Thoracic aorta (tissue), 2 donors: Measurements from ENCODE around the gene CACYBP. TPM values are rescaled to one million over a fixed set of nuclear protein-coding genes. Genes with fewer than 3 reads are reported as not detected.

Experiments
- ATAC-seq: fragments of 150-250 bp; one replicate; pipeline ENCODE4 v1.8.0; 2017; ENCODE audit warnings: low read depth; ENCODE audit not compliant: insufficient number of reproducible peaks, low FRiP score
- DNase-seq: peaks from one replicate; pipeline ENCODE4 v3.0.0-alpha.2; 2020; ENCODE audit warnings: low spot score
- H3K27ac ChIP-seq, 2 donors: fragments of 200-600 bp; sonication (generic); 1 replicate in 1 of 2; 2 replicates in 1 of 2; pipeline ENCODE4 v1.5.1; 2016; ENCODE audit warnings: mild to moderate bottlenecking in 2 of 2, moderate library complexity in 2 of 2
- H3K27me3 ChIP-seq: fragments of 200-600 bp; sonication (generic); replicated peaks from 2 replicates; pipeline ENCODE4 v1.6.0; 2016; ENCODE audit warnings: mild to moderate bottlenecking; ENCODE audit not compliant: insufficient read depth
- H3K36me3 ChIP-seq: fragments of 200-600 bp; sonication (generic); one replicate; pipeline ENCODE4 v1.5.1; 2016
- H3K4me1 ChIP-seq, 2 donors: fragments of 200-600 bp; sonication (generic); 1 replicate in 1 of 2; 2 replicates in 1 of 2; pipeline versions ENCODE4 v1.5.1 to v1.6.0; 2016; ENCODE audit warnings: low read depth in 2 of 2, mild to moderate bottlenecking in 1 of 2; ENCODE audit not compliant: control insufficient read depth in 1 of 2
- H3K4me3 ChIP-seq: fragments of 200-600 bp; sonication (generic); 2 replicates; pipeline ENCODE4 v1.5.1; 2016; ENCODE audit warnings: mild to moderate bottlenecking
- H3K9me3 ChIP-seq: fragments of 200-600 bp; sonication (generic); 2 replicates; pipeline ENCODE4 v1.5.1; 2016
- total RNA-seq, 2 donors: library from RNA; depleted of rRNA; stranded (reverse); fragments of >200 nt; gene quantifications; one replicate each; pipeline versions ENCODE4 v1.1.0 to v1.2.3, GENCODE V29; 2016
- TF ChIP-seq, protein P1 (sequence below): fragments of 200-600 bp; sonication (generic); IDR thresholded peaks from one replicate; pipeline ENCODE4 v1.5.1; 2019; ENCODE audit warnings: antibody characterized with exemption

CACYBP gene
- total RNA-seq, 2 donors from 2014 or later = 54.8 to 55.0 TPM

DNA sequence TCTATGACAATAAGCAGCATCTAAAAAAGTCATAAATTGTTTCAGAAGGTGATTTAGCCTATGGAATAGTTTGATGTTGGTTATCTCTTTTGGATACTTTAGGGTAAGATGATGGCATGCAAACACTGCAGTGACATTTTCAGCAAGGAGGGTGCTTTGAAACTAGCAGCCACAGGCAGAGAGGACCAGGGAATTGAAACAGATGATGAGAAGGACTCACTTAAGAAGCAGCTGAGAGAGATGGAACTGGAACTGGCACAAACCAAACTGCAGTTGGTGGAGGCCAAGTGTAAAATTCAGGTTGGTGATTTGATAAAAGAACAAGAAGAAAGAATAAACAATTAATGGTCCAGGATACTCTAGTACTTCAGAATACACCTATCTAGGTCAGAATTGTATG lies 11.2 kb upstream of the CACYBP start:
- ATAC-seq (no peak), DNase-seq (no peak)
- Histone ChIP-seq H3K9me3 (no peaks in the 10 kb centered on the region), H3K27ac (no peak overlapping the region), H3K27me3 (no peaks in the 10 kb centered on the region), H3K4me3 (no peak overlapping the region), H3K36me3 (no peaks in the 10 kb centered on the region), H3K4me1 (peaks cover 0 to 3% of the 10 kb centered on the region in 2 donors)
- TF ChIP-seq, protein P1, sequence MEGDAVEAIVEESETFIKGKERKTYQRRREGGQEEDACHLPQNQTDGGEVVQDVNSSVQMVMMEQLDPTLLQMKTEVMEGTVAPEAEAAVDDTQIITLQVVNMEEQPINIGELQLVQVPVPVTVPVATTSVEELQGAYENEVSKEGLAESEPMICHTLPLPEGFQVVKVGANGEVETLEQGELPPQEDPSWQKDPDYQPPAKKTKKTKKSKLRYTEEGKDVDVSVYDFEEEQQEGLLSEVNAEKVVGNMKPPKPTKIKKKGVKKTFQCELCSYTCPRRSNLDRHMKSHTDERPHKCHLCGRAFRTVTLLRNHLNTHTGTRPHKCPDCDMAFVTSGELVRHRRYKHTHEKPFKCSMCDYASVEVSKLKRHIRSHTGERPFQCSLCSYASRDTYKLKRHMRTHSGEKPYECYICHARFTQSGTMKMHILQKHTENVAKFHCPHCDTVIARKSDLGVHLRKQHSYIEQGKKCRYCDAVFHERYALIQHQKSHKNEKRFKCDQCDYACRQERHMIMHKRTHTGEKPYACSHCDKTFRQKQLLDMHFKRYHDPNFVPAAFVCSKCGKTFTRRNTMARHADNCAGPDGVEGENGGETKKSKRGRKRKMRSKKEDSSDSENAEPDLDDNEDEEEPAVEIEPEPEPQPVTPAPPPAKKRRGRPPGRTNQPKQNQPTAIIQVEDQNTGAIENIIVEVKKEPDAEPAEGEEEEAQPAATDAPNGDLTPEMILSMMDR = no peak

DNA sequence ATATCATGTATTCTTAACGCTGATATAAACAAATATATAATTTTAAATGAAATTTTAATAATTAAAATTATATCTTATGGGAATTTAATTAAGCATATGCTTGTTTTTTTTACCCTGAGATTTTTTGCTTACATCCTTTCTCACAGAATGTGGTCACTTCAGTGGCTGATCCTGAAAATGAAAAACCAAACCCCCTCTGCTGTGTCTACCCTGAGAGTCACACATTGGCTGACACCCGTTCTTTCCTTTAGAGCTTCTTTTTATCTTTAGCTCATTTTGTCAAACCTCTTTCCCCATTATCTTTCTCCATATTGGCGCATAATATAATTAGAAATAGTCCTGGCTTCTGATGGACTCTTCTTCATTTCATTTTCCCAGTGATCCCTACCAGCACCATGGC lies 10.8 kb upstream of the CACYBP start:
- Histone ChIP-seq H3K4me1 (peaks cover 0 to 3% of the 10 kb centered on the region in 2 donors), H3K27ac (peak overlapping the region in 1 of 2 donors; percentile 59), H3K9me3 (no peaks in the 10 kb centered on the region), H3K27me3 (no peaks in the 10 kb centered on the region), H3K36me3 (no peaks in the 10 kb centered on the region), H3K4me3 (no peak overlapping the region)
- DNase-seq (no peak), ATAC-seq (no peak)
- TF ChIP-seq, protein P1 = no peak

DNA sequence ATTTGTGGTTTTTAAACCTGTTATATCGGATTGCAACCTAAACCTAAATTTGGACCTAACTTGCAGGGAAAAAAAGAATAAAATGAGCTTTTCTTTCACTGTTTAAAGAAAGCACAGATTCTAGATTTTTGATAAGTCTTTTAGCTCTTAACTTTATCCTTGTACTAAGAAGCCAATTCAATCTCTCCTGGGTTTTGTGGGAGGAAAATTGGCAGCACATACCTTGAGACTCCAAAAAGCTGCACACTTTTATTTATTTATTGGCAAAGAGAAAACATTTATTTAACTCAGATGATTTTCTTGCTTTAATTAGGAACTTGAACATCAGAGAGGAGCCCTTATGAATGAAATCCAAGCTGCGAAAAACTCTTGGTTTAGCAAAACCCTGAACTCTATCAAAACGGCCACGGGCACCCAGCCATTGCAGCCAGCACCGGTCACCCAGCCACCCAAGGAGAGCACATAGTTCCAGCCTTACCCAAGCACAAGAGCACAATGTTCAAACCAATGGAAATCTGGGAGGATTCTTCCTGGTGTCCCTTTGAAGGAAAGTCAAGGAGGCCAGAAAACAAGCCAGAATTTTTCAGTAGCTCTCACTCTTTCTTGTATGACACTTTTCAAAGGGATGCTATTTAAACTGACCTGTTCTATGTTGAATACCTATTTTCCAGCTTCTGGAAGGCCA lies 10.1 kb upstream of the CACYBP start:
- ATAC-seq = no peak
- Histone ChIP-seq H3K27me3 (no peaks in the 10 kb centered on the region), H3K27ac (peak overlapping the region; percentile 59 to 75), H3K4me3 (peak overlapping the region; percentile 70), H3K4me1 (peaks cover 0 to 3% of the 10 kb centered on the region in 2 donors), H3K36me3 (no peaks in the 10 kb centered on the region), H3K9me3 (no peaks in the 10 kb centered on the region)
- DNase-seq = no peak
- TF ChIP-seq, protein P1 = no peak

DNA sequence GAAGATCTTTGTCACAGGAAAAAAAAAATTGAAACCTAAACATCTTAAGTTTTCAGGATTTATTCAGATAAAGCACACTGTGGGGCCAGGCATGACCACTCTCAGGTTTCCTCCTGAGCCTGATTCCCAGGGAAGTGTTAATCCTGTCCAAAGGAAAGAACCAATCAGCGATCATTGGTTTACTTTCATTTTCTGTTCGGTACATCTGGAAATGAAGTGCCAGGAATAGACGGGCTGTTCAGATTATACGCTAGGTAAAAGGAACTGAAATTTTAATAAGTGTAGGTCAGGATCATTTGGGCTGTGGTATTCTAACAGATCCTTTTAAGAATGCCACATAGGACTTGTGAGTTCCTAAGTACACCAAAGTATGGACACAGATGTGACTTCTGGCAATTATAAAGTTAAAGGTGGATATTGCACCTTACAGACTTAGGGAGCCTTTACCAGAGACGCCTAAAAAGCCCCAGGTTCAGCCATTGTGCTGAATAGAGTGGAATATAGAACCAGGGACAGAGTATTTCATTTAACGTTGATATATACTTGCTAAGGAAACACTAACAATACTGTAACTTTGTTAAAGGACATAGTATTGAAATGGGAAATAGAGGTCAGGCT lies 9.3 kb upstream of the CACYBP start:
- H3K36me3 ChIP-seq = no peaks in the 10 kb centered on the region
- TF ChIP-seq, protein P1 = no peak
- H3K4me1 ChIP-seq = peaks cover 0 to 3% of the 10 kb centered on the region in 2 donors
- ATAC-seq (no peak), DNase-seq (no peak)
- H3K9me3 ChIP-seq = no peaks in the 10 kb centered on the region
- H3K27me3 ChIP-seq = no peaks in the 10 kb centered on the region
- peak overlapping the region; percentile 59 to 75 for H3K27ac ChIP-seq
- peak overlapping the region; percentile 70 for H3K4me3 ChIP-seq

DNA sequence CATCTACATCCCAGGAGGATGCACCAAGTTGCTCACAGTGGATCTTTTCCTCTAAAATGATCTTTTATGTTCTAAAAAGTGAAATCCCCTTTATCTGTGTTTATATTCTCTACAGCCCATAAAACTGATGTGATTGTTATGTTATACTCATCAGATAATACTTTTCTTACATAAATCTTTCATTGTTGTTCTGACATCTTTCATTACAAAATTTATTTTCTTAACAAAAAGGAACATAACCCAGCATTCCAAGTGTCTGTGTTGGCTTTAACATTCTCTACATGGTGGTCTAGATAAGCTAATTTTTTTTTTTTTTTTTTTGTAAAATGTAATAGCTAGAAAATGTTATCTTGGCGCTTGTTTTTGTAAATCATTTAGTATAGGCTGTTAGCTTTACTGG lies 8.3 kb upstream of the CACYBP start:
- H3K36me3 ChIP-seq = no peaks in the 10 kb centered on the region
- peaks cover 2 to 3% of the 10 kb centered on the region in 2 donors for H3K4me1 ChIP-seq
- no peak overlapping the region for H3K27ac ChIP-seq
- ATAC-seq (no peak), DNase-seq (no peak)
- no peaks in the 10 kb centered on the region for H3K9me3 ChIP-seq
- TF ChIP-seq, protein P1 = no peak
- no peak overlapping the region for H3K4me3 ChIP-seq
- no peaks in the 10 kb centered on the region for H3K27me3 ChIP-seq
